ENCODE results near the gene GNA12.

DNA sequence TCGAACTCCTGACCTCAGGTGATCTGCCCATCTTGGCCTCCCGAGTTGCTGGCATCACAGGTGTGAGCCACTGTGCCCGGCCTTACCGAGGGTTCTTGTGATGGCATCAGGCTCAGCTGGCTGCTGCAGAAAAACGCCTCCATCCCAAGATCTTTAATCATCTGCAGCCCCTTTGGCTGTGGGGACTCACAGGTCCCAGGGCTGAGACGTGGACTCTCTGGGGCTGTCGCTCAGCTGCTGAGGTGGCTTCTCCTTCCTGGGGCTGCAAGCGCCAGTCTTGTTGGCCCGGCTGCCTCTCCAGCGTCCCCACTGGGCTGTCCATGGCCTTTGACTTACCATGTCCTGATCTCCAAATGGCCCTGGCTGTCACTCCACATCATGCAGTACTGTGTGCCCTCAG, 136.1 kb downstream of the GNA12 start:
- TF ChIP-seq, protein P1, sequence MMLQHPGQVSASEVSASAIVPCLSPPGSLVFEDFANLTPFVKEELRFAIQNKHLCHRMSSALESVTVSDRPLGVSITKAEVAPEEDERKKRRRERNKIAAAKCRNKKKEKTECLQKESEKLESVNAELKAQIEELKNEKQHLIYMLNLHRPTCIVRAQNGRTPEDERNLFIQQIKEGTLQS (IDR thresholded peaks at IDR 0.05; ENCODE audit: borderline replicate concordance, extremely low read depth, low read depth, low read length), result no peak
- no peak for TF ChIP-seq EZH2 (IDR thresholded peaks at IDR 0.05; ENCODE audit: borderline replicate concordance, control insufficient read depth, low read depth, low read length)
